ENCODE data around the gene PDE4D.

Gene PDE4D

DNA sequence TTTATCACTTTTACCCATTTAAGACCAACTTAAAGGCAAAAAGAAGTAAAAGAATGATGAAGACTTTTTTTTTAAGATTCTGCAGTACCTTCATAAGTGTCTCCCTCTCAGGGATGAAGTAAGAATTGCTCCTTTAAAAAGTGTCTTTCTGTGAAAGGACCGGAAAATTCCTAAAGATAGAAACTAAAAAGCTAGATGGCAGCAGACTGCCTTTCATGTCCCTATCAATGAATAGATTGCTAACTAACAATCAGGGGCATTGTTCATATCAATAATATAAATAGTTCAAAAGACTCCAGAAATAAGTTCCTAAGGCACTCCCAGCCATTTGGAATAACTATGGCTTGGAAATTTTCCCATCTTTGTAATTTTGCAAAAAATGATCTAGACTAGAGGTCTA lies 558.0 kb downstream of the PDE4D start:
- ChIA-PET CTCF (interaction anchor here (0.9 to 1.6 kb wide), 3 partner anchors 13 to 71 kb away, joined by 5 to 8 read pairs (median 6); no protein-coding TSS in a partner anchor), POLR2A (no interaction called here)
- no peak for DNase-seq (ENCODE audit: extremely low spot score)
- TF ChIP-seq HDGF (IDR thresholded peaks at IDR 0.05; ENCODE audit: borderline replicate concordance) (no peak), FOXA1 (IDR thresholded peaks at IDR 0.05) (no peak), ZNF384 (IDR thresholded peaks at IDR 0.05) (no peak), NFRKB (IDR thresholded peaks at IDR 0.05) (no peak), ELF4 (IDR thresholded peaks at IDR 0.05) (no peak), SUZ12 (IDR thresholded peaks at IDR 0.05) (no peak), LEF1 (IDR thresholded peaks at IDR 0.05; ENCODE audit: borderline replicate concordance) (no peak), SP1 (IDR thresholded peaks at IDR 0.05) (no peak)
- TF ChIP-seq, protein P1, sequence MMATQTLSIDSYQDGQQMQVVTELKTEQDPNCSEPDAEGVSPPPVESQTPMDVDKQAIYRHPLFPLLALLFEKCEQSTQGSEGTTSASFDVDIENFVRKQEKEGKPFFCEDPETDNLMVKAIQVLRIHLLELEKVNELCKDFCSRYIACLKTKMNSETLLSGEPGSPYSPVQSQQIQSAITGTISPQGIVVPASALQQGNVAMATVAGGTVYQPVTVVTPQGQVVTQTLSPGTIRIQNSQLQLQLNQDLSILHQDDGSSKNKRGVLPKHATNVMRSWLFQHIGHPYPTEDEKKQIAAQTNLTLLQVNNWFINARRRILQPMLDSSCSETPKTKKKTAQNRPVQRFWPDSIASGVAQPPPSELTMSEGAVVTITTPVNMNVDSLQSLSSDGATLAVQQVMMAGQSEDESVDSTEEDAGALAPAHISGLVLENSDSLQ (IDR thresholded peaks at IDR 0.05) = no peak

DNA sequence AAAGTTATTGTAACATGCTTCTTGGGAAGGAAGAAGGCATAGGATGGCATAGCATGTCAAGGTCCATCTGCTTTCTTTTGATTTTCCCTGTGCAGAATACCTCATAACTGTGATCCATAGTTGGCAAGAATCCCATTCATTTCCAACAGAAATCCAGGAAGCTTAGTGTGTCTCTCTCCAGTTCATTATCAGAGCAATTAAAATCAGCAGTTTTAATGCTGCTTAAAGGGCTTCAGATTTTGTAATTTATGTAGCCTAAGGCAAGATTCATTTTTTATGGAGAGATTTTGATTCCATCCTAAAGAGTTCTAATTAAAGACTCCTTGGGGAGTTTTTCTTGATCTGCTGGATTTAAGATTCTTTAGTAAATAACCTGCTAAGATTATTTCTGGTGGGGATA lies 560.1 kb downstream of the PDE4D start:
- no peak for DNase-seq (ENCODE audit: extremely low spot score)
- ChIA-PET POLR2A (no interaction called here), CTCF (interaction anchor here (0.8 kb wide), 1 partner anchor 111 kb away, joined by 3 read pairs; no protein-coding TSS in a partner anchor)
- TF ChIP-seq FOXA1 (IDR thresholded peaks at IDR 0.05) (no peak), HDGF (IDR thresholded peaks at IDR 0.05; ENCODE audit: borderline replicate concordance) (no peak), TARDBP (IDR thresholded peaks at IDR 0.05) (no peak), BHLHE40 (IDR thresholded peaks at IDR 0.05; ENCODE audit: borderline replicate concordance) (no peak), SP1 (IDR thresholded peaks at IDR 0.05) (no peak), ARNT (IDR thresholded peaks at IDR 0.05) (no peak), L3MBTL2 (conservative IDR thresholded peaks at IDR 0.05) (no peak), FOXM1 (IDR thresholded peaks at IDR 0.05; ENCODE audit: borderline replicate concordance) (no peak), NFRKB (IDR thresholded peaks at IDR 0.05) (no peak), CTBP1 (IDR thresholded peaks at IDR 0.05; ENCODE audit: borderline replicate concordance) (no peak), ZNF384 (IDR thresholded peaks at IDR 0.05) (no peak), ELF4 (IDR thresholded peaks at IDR 0.05) (no peak), LEF1 (IDR thresholded peaks at IDR 0.05; ENCODE audit: borderline replicate concordance) (no peak), FOXK2 (IDR thresholded peaks at IDR 0.05) (no peak), SUZ12 (IDR thresholded peaks at IDR 0.05) (no peak)
- TF ChIP-seq, protein P1 (IDR thresholded peaks at IDR 0.05) = no peak

DNA sequence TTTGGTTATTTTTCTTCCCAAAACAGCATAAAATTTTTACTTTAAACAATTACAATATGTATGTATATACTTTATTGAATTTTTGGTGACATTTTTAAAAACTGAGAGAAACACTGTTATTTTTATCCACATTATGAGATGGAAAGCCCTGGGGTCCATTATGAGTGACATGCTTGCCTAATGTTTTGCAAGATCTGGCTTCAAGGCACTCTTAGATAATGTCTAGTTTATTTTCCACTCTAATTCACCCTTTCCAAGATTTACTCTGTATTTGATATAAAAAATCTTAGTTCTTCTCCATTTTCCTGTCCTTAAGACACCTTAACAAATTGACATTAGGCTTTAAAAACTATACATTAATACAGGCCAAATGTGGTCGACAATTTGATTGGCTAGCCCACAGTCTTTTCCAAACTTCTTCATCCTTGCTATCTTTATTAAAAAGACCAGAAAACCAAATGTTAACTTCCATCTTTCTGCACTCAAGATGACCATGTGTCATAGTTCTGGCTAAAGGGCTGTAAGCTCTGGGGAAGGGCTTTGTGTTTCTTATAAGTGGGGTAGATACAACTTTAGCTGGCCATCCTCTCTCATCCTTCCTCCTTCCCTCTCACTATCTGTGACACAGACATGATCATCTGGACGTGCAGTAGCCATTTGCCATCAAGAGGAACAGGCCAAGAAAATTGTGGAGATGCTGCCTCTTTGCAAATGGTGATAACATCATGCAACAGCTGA lies 561.1 kb downstream of the PDE4D start:
- TF ChIP-seq LEF1 (IDR thresholded peaks at IDR 0.05; ENCODE audit: borderline replicate concordance) (no peak), SP1 (IDR thresholded peaks at IDR 0.05) (no peak), ZNF384 (IDR thresholded peaks at IDR 0.05) (no peak), NFRKB (IDR thresholded peaks at IDR 0.05) (no peak), FOXM1 (IDR thresholded peaks at IDR 0.05; ENCODE audit: borderline replicate concordance) (no peak), FOXA1 (IDR thresholded peaks at IDR 0.05) (no peak), BHLHE40 (IDR thresholded peaks at IDR 0.05; ENCODE audit: borderline replicate concordance) (no peak), CTBP1 (IDR thresholded peaks at IDR 0.05; ENCODE audit: borderline replicate concordance) (no peak), L3MBTL2 (conservative IDR thresholded peaks at IDR 0.05) (no peak), ARNT (IDR thresholded peaks at IDR 0.05) (no peak), TARDBP (IDR thresholded peaks at IDR 0.05) (no peak), ELF4 (IDR thresholded peaks at IDR 0.05) (no peak), SUZ12 (IDR thresholded peaks at IDR 0.05) (no peak), FOXK2 (IDR thresholded peaks at IDR 0.05) (no peak), HDGF (IDR thresholded peaks at IDR 0.05; ENCODE audit: borderline replicate concordance) (no peak)
- TF ChIP-seq, protein P1 (IDR thresholded peaks at IDR 0.05) = no peak
- ChIA-PET CTCF (no interaction called here), POLR2A (no interaction called here)
- DNase-seq (ENCODE audit: extremely low spot score) = no peak

DNA sequence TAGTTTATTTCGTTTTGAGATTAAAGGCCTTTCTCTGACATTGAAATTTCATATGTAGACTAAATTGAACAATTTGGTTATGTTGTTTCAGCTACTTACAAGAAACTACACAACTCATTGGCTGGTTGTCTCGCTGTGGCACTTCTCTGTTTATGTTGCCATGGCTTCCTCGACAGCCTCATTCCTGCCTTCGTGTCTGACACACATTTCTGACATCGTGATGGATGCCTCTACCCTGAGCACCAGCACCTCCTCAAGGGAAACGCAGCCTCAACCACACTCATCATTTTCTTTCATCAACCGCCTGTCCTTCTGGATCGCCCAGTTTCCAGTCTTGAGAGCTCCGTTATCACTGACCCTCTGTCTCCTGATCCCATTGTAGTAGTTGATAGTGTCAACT lies 562.8 kb downstream of the PDE4D start:
- ChIA-PET CTCF (interaction anchor here (1.0 to 1.5 kb wide), 2 partner anchors 37 to 439 kb away, joined by 3 read pairs; no protein-coding TSS in a partner anchor), POLR2A (interaction anchor here (0.9 kb wide), 1 partner anchor 13 kb away, joined by 3 read pairs; no protein-coding TSS in a partner anchor)
- DNase-seq (ENCODE audit: extremely low spot score) = no peak
- TF ChIP-seq BHLHE40 (IDR thresholded peaks at IDR 0.05; ENCODE audit: borderline replicate concordance) (no peak), CTBP1 (IDR thresholded peaks at IDR 0.05; ENCODE audit: borderline replicate concordance) (no peak), LEF1 (IDR thresholded peaks at IDR 0.05; ENCODE audit: borderline replicate concordance) (no peak), FOXK2 (IDR thresholded peaks at IDR 0.05) (no peak), NFRKB (IDR thresholded peaks at IDR 0.05) (no peak), SP1 (IDR thresholded peaks at IDR 0.05) (no peak)

DNA sequence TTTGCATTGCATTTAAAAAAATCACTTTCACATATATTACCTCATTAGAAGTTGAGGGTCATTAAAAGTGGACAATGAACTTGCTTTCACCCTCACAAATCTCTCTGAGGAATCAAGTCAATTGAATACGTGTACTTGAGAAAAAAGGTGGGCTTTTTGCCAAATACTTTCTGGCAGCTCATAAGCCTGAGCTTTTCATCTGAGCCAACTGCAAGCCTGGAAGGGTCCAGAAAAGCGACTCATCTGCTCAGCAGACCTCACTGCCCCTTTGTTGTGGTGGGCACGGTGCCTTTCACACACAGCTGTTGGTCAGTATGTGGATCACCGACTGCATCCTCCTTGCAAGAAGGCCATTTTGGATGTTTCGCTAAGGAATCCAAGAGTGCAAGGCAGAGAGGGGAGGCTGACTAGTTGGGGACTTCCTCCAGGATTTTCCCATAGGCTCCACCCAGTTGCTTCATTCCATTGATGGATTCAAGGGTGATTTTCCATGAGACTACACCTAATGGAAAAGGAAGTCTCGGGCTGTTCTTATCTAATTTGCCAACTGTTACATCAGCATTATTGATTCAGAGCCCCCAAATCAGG lies 564.7 kb downstream of the PDE4D start:
- POLR2A ChIA-PET = interaction anchor here (2.1 kb wide), 1 partner anchor 11 kb away, joined by 7 read pairs; no protein-coding TSS in a partner anchor
- DNase-seq (ENCODE audit: extremely low spot score) = no peak
- TF ChIP-seq FOXA1 (IDR thresholded peaks at IDR 0.05) (no peak), BHLHE40 (IDR thresholded peaks at IDR 0.05; ENCODE audit: borderline replicate concordance) (no peak), HDGF (IDR thresholded peaks at IDR 0.05; ENCODE audit: borderline replicate concordance) (no peak)
- CTCF ChIA-PET = no interaction called here

Measured in HEK293T (cell line).